Hypothalamus (tissue), 51 donors: Measurements from ENCODE around the gene RAPGEF5.

ENCODE experiments used
- DNase-seq, 51 donors: peaks; one replicate each; lab custom pipeline; 2025; lab: John Stamatoyannopoulos, UW

RAPGEF5 gene

DNA sequence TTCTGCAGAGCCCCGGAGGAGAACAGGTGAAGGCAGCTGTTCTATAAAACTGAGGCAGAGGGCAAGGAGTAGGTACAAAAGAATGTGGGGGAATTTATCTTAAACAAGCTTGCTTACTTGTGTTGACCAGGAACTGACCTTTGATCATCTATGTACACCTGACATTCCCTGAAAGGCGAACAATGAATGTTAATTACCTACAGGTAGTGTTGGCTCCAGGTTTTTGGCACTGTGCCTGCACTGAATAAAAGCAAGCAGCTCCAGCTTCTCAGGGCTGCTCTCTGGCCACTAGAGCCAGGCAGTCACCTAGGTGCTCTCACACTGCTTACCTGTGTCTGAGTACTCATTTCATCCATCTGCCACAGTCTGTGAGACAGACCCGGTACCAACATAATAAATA is 87.0 kb downstream of the RAPGEF5 start:
- DNase-seq, result no peak

DNA sequence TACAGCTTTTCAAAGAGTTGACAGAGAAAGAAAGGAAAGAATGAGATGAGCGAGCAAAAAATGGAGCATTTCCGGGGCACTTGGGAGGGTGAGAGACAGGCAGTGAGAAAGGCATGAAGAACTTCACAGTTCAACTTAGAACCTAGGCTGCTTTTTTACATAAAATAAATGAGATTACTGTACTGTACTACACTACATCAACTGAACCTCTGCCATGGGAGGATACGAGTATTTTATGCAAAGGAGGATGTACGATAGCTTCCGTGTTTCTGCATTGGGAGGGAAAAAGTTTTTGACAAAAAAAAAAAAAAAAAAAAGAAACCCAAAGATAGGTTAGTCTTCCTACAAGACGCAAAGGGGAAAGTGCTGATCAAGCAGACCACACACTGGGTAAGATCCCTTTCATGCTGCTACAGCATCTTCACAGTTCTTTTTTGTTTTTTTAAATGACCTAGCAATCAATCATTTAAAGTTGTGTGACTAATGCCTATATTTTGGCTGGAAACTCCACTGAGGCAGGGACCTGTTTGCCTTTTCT is 88.0 kb downstream of the RAPGEF5 start:
- DNase-seq, result no peak

DNA sequence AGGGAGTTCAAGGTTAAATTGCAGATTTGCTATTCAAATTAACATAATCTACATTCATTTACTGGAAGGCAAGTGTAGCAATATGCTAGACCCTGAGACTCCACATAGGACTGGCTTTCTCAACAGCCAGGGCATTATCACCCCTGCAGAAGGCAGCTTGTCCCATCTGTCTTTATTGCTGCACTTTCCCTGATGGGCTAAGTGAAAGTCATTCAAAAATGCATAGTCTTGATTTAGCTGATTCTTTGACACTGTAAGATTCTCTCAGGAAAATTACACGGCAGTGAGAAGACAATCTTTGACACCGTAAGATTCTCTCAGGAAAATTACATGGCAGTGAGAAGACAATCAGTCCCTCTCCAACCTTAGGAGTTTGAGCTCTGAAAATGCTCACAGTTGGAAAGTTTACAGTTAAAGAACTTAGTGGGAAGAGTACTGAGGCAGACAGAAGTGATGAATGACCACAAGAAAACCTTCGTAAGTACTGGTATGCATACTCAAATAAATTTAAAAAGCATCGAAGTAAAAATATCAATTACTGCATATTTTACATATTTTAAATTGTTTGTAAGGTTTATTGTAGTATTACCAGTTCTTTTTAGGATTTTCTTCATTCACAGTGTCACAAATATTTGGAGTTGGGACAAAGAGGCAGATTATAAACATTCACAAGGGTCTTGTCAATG is 88.9 kb downstream of the RAPGEF5 start:
- no peak for DNase-seq

DNA sequence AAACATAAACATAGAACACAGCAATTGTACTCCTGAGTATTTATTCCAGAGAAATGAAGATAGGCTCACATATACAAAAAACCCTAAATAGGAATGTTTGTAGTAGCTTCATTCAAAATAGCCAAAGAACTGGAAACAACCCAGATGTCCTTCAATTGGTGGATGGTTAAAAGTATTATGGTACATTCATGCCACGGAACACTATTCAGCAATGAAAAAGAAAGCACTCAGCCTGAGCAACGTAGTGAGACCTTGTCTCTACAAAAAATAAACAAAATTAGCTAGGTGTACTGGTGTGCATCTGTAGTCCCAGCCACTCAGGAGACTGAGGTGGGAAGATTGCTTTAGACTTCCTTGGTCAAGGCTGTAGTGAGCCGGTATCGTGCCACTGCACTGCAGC is 94.4 kb downstream of the RAPGEF5 start:
- no peak for DNase-seq

DNA sequence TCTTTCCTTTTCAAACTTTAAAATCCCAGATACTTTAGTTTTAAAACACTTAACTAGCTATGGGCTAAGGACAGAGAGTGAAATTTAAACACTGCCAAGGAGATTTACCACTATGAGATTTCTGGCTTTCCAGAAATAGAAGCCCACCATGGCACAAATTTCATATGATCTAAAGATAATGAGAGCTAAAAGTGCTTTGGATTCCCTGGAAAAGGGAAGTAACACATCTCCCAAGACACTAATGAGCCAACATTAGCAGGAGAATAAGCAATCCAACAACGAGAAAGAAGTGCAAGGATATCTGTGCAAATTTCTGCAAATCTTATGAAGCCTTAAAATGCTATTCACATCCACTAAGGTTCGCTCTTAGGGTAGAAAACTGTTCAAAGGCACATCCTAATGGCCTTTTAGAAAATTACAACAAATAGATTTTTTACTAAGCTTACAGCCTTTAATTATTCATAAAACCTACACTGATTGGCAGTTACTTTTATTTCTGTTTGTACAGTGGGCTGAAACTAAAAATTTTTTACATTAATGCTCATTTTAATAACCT is 100.3 kb downstream of the RAPGEF5 start:
- DNase-seq, result peak in 1 of 51 donors; percentile 34

DNA sequence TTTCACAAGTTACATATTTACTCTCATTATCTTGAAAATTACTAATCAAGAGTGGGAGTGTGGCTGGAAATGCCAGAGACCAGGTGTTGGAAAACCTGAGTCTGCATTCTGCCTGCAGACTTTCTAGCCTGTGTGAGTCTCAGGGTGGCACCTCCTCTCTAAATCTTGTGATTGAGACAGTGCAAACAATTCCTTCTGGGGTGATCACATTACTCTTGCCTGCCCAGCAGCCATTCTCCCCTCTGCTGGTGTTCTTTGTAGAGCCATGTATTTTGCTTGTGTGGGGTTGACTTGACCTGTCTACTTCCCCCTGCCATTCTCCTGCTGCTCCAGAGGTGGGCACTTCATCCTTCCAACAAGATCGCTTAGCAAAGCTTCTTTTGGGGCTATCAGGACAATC is 101.1 kb downstream of the RAPGEF5 start:
- DNase-seq, result peak in 5 of 51 donors; percentile 4 to 47 (median 17)

DNA sequence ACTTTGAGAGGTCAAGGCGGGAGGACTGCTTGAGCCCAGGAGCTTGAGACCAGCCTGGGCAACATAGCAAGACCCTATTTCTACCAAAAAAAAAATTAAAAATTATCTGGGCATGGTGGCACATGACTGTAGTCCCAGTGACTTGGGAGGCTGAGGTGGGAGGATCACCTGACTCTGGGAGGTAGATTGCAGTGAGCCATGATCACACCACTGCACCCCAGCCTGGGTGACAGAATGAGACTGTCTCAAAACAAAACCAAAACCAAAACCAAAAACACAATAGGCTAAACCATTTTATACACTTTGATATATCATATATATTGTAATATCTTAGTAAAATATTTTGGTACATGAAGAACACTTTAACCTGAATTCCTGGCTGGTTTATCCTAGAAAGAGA is 101.6 kb downstream of the RAPGEF5 start:
- no peak for DNase-seq

DNA sequence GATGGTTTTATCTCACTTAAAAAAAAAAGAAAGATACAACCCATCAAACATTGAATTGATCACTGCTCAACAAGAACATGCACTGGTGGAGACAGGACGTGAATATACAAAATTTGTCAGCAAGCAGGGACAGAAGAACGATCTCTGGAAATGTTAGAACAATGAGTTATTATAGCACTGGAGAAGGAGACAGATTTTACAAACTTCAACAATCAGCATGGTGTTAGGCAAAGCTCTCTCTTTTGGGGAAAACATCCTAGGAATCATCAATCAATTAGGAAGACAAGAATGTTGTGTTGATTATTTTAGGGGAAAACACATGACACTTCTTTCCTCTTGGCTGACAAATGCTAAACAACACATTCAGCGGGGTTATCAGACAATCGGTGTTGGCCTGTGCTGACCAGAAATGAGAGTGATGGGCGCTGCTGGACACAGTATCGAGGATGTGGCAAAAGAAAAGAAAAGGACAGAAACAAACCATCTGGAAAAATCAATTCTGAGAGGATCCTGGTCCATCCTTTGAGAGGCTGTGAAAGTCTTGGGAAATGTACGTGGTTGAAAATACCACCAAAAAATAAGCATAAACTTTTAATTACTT is 103.9 kb downstream of the RAPGEF5 start:
- peak in 4 of 51 donors; percentile 3 to 75 (median 30) for DNase-seq

DNA sequence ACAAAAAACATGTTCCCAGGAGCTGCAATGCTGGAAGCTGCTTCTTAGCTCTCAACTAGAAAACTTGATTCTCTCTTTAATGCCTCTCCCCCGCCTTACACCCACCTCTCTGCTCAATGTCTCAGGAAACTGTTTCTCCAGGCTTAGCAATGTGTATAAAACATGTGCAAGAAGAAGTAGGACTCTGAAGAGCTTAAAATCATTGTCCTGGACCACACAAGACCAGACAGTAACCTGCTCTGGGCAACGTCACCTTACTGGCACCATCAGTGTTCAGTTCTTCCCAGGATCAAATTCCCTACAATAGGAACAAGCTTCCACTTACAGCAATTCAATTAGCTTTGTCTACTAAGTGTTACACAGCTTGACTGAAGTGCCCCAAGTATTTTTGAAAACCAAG is 104.9 kb downstream of the RAPGEF5 start:
- DNase-seq, result peak in 4 of 51 donors; percentile 6 to 63 (median 28)

DNA sequence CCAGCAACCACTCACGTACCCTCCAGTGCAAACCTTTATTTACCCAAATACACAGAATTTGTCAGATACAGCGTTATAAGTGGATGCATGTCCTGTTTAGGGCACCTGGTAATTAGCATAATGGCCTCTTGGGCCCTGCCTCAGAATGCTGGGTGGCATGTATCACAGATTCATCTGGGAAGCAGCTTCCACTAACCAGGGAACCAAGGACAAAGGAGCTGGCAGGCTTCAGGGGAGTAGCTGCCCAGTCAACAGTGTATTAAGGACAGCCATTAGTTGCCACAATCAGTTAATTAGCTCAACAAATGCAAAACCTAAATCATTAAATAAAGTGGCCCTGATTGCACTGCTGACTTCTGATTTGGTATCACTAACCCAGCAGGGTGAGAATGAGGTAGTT is 105.7 kb downstream of the RAPGEF5 start:
- DNase-seq, result peak in 19 of 51 donors; percentile 3 to 54 (median 16)

DNA sequence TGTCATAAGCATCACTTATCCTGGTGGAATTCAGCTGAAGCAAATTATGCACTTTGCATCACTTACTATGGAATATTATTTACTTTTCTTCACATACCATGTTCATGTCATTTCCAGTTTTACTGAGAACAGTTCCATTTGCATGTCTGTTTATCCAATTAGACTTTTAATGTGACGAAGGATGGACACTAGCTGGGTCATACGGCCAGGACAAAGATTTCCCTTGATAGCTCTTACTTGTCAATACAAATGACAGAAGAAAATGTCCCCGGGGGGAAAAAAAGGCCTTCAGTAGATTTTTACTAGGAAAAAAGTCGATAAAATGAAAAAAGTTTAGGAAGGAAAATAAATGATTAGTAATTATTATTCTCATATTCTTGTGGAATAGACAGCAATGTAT is 106.6 kb downstream of the RAPGEF5 start:
- peak in 1 of 51 donors; percentile 46 for DNase-seq

DNA sequence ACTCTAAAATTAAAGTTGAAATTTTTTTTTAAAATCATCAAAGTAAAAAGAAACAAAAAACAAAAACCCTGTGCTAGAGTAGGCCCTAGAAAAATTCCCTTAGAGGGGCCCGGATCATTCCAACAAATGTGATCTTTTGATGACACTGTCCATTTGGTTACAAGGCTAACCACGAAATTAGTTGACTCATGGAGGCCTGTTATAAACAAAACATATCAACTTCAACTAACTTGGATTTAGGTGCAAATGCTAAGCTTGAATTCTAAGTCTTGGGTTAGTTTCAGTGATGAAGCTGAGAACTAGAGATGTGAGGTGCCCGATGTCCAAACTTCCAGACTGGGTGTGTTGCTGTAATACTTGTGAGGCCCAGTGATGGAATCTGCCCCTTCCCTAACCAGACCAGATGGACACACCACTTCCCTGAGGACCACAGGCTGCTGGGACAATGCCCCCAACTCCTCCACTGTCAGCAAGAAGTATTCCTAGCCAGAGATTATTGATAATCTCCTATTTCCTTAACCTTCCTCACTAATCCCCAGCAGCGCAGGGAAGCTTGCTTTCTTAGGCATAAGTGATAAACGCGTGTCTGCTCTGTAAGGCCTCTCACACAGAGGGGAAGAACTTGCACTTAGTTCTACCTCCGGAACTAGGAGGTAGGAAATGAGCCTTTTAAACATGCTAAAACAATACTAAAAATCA is 108.7 kb downstream of the RAPGEF5 start:
- DNase-seq, result no peak

DNA sequence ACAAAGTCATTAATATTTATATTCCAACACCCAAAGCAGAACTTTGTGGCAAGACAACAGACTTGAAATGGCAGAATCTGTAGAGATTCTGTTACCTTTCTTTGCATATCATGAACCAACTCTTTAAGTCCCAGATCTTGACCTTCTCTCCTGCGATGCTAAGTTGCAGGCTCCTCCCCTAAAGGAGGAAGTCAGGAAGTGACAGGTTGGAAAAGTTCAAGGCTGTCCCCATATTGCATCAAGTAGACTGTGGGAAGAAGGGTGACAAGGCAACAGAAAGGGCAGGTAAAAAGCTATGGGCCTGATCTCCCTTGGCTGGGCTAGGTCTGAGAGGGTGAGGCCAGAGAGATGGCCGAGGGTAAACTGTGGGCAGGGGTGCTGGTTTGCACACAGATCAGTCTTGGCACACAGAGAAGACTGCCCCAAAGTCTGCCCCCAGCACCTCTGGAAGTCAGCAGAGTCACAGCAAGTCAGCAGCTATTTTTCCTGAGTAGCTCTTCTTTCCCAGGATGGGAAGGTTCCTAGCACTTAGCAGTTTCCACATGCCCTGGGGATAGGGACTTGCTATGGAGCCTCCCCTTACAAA is 115.1 kb downstream of the RAPGEF5 start:
- DNase-seq, result no peak

DNA sequence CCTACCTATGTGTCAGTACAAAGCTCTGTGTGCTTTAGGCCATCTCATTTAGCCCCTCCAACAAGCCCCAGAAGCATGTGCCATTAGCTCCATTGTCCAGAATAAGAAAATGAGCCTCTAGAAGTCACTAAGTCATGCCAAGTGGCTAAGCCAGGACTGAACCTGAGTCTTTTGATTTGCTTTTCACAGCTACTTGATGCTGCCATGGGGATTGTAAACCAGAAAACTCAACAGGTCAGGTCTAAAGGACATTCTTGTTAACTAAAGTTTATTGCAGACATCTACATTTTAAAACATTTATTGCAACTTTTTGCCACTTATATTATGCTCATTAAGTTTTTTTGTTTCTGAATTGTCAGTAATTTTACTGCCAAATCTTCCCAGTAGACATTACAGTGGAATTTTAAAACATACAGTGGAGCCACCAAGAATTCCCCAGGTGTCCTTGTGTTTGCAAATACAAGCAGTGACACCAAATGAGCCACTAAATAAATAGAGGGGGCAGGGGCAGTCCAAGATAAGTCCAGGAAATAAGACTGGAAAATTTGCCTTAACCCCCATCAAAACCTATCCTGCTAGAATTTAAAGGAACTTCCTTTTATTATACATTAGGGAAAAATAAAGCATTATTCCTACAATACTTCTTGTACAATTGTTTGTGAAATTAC is 115.9 kb downstream of the RAPGEF5 start:
- DNase-seq, result no peak

DNA sequence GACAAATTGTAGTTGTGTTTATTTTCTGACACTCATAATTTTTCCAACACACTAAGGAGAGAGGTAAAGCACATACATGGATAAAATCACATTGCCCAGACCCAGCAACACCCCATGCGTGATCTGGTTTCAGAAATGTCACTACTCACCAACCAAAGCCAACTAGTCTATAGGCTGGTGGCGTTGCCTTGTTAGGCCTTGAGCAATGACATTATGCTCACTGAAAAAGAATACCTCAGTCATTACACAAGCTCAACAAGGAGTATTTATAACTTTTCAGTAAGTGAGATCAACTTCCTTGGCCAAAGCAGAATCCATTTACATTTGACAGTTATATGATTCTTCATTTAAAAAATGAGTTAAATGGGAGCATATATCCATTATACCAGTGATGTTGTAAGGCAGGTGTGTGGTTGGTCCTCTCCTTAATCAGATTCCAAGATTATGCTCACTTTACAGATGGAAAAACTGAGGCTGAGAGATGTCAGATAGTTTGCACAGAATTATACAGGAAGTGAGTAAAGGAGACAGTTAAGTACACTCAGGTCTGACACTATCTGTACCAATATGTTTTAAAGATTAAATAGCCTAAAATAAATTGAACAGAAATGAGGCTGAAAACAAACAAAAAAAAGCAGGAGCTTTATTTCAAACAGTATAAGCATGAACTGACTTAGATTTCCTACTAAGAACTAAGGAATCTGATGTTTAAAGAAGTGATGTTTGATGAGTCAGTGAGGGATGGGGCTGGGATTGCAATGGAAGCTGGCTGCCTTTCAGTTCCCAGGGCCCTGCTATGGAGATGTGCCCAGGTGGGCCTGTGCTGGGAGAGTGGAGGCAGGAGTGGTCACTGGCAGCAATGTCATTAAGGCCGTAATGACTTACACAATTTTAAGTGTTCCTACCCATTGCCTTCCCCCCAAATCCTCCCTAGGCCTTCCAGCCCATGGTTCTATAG is 118.3 kb downstream of the RAPGEF5 start:
- DNase-seq, result no peak

DNA sequence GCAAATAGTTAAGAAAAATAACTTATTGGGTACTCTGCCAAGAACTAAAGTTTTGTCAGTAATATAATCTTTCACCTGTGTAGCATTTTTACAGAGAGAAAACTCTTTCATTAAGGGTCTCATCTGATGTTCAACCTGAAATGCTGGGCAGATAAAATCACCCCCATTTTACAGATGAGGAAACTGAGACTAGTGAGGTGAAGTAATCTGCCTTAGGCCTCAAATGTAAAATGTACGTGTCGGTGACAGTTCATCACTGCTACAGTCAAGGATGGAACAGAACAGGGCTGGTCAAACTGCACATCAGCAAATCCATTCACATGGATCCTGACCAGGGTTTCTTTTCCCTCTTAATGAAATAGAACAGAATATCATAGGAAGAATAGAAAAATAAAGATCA is 121.8 kb downstream of the RAPGEF5 start:
- DNase-seq, result no peak

DNA sequence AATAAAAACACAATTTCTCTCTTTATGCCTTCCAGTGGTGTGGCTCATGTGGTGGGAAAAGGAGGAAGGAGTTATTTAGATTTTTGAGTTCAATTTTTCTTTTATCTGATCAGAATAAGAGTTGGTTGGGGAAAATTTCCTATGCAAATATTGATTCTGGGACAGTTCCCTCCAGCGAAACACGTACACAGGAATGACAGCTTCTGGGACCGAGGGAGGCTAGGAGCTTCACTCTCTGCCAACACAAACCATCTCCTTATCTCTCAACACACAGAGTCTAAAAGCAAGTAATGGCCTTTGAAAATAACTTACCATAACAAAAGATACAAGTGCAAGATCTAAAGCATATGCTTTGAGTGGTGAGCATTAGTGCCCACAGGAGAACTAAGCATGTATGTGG is 122.7 kb downstream of the RAPGEF5 start:
- DNase-seq, result no peak

DNA sequence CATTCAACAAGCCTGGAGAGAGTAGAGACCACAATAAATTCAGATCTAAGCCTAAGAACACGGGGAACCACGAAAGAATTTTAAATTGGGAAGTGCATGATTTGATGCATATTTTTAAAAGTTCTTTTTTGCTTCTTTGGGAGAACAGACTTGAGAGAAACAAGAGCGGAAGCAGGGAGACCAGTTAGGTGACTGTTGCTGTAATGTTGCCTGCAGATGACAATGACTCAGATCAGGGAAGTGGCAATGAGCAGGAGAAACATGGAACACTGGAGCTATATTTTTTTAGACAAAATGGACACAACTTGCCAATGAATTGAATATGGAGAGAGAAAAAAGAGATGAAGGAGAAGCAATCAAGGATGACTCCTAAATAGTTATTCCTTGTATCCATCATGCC is 125.1 kb downstream of the RAPGEF5 start:
- no peak for DNase-seq

DNA sequence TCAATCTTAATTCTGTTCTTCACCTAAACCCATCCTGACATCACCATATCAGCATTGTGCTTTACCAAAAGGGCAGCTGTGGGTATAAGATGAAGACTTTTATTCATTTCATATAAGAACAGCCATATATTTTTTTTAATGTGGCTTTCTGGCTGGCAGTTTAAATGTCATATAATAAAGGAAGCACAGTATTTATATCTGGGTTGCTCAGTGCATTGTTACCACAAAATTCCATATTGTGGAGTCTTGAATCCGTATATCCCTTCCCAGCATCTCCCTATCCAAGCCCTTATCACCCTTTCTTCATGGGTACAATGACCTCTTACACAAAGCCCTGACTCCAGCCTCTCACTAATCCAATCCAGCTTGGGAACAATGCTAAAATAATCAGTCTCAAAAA is 125.8 kb downstream of the RAPGEF5 start:
- DNase-seq, result no peak
